ENCODE results near the gene AVEN.
"Not testable (repeated sequence)": the region's sequence is repeated elsewhere in the genome, so short reads cannot be mapped to it uniquely, and the experiment has no call there.

DNA sequence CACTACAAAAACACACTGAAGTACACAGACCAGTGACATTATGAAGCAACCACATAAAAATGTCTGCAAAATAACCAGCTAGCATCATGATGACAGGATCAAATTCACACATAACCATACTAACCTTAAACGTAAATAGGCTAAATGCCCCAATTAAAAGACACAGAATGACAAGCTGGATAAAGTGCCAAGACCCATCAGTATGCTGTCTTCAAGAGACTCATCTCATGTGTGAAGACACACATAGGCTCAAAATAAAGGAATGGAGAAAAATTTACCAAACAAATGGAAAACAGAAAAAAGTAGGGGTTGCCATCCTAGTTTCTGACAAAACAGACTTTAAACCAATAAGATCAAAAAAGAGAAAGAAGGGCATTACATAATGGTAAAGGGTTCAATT lies 11.4 kb upstream of the AVEN start:
- not testable (repeated sequence) for TF ChIP-seq CTCF (IDR thresholded peaks at IDR 0.05; ENCODE audit: low read length); EZH2 (IDR thresholded peaks at IDR 0.05; ENCODE audit: borderline replicate concordance, low read length)

Data from OCI-LY1 (cell line).